Endothelial cell of umbilical vein (primary cell): ENCODE data around the gene STAB1. TPM values are rescaled to one million over a fixed set of nuclear protein-coding genes. Genes with fewer than 3 reads are reported as not detected.

Experiments used
- BruUV-seq: library from RNA; stranded (reverse); fragments of 400-500 nt; replicated peaks from 2 replicates; lab custom pipeline; 2021; lab: Mats Ljungman, UMichigan
- CTCF ChIA-PET: fragments of 300-600, 350-600 bp; sonication (Branson Sonifier 250); formaldehyde crosslinking; loops from one replicate; lab custom pipeline; 2021; ENCODE audit warnings: antibody characterized with exemption, inconsistent platforms; lab: Charles Lee
- POLR2A ChIA-PET: fragments of 300-600, 350-600 bp; sonication (Branson Sonifier 250); formaldehyde crosslinking; loops from one replicate; lab custom pipeline; 2021; ENCODE audit warnings: antibody characterized with exemption, inconsistent platforms; lab: Charles Lee
- DNase-seq: peaks from one replicate; pipeline ENCODE4 v3.0.0-alpha.2; 2011; ENCODE audit warnings: low read depth, low spot score
- FAIRE-seq: peaks from 2 replicates; lab custom pipeline; 2011; peaks lifted over from hg19 to GRCh38; lab: Jason Lieb, UNC
- H2AFZ ChIP-seq: 2 replicates; pipeline ENCODE4 v1.6.0; 2012; ENCODE audit warnings: low read depth, low read length, control low read depth, inconsistent platforms
- H3K27ac ChIP-seq: 2 replicates; pipeline ENCODE4 v1.5.1; 2011; ENCODE audit warnings: low read depth, mild to moderate bottlenecking, control low read depth, low read length, moderate library complexity; ENCODE audit not compliant: insufficient read depth
- H3K27me3 ChIP-seq, 2 experiments: 2 replicates each; pipeline versions ENCODE4 v1.6.0 to v1.6.1; 2011; ENCODE audit warnings: low read length in 2 of 2, mixed read lengths in 1 of 2; ENCODE audit not compliant: control insufficient read depth in 2 of 2, insufficient read depth in 2 of 2
- H3K36me3 ChIP-seq, 2 experiments: 2 replicates in 1 of 2; 3 replicates in 1 of 2; pipeline ENCODE4 v1.5.1; 2011; ENCODE audit warnings: low read length in 2 of 2, mild to moderate bottlenecking in 1 of 2, moderate library complexity in 1 of 2; ENCODE audit not compliant: control insufficient read depth in 2 of 2, insufficient read depth in 2 of 2; ENCODE audit errors: extremely low read depth in 1 of 2
- H3K4me1 ChIP-seq: 3 replicates; pipeline ENCODE4 v1.5.1; 2011; ENCODE audit warnings: mild to moderate bottlenecking, low read length; ENCODE audit not compliant: control insufficient read depth, insufficient read depth; ENCODE audit errors: extremely low read depth
- H3K4me2 ChIP-seq: 2 replicates; pipeline ENCODE4 v1.6.1; 2011; ENCODE audit warnings: low read length, control low read depth, mixed read lengths; ENCODE audit not compliant: insufficient read depth
- H3K4me3 ChIP-seq, 3 experiments: fragments of 200-600 bp in 1 of 3; sonication (generic), shearing (Covaris generic) in 1 of 3; replicated peaks in 1 of 3; 2 replicates each; pipeline ENCODE4 v1.5.1; 2011 to 2016; ENCODE audit warnings: control low read depth in 3 of 3, low read length in 3 of 3, mild to moderate bottlenecking in 2 of 3, inconsistent platforms in 1 of 3, low read depth in 1 of 3, moderate library complexity in 1 of 3; ENCODE audit not compliant: insufficient read depth in 1 of 3
- H3K79me2 ChIP-seq: 2 replicates; pipeline ENCODE4 v1.6.0; 2012; ENCODE audit warnings: low read length, inconsistent platforms; ENCODE audit not compliant: control insufficient read depth, insufficient read depth
- H3K9ac ChIP-seq: replicated peaks from 2 replicates; pipeline ENCODE3; 2011; ENCODE audit warnings: low read length, control low read depth; ENCODE audit not compliant: insufficient read depth; ENCODE audit errors: extremely low read depth
- H3K9me1 ChIP-seq: replicated peaks from 3 replicates; pipeline ENCODE4 v1.6.0; 2011; ENCODE audit warnings: mild to moderate bottlenecking, low read length; ENCODE audit not compliant: control insufficient read depth, insufficient read depth; ENCODE audit errors: extremely low read depth
- H3K9me3 ChIP-seq: replicated peaks from 2 replicates; pipeline ENCODE4 v1.5.1; 2012; ENCODE audit warnings: low read length, inconsistent platforms; ENCODE audit not compliant: control insufficient read depth, insufficient read depth
- H4K20me1 ChIP-seq: replicated peaks from 2 replicates; pipeline ENCODE3; 2011; ENCODE audit warnings: mild to moderate bottlenecking, low read length; ENCODE audit not compliant: control insufficient read depth, insufficient read depth; ENCODE audit errors: extremely low read depth
- CTCF ChIP-seq, 2 donors: IDR thresholded peaks; 1 replicate in 1 of 2; 2 replicates in 1 of 2; pipeline ENCODE4 v1.5.1; 2011; ENCODE audit warnings: low read length in 2 of 2, mild to moderate bottlenecking in 2 of 2, moderate library complexity in 2 of 2, control low read depth in 1 of 2, inconsistent platforms in 1 of 2, low read depth in 1 of 2; ENCODE audit not compliant: insufficient read depth in 1 of 2; ENCODE audit errors: extremely low read depth in 1 of 2
- EZH2 ChIP-seq: IDR thresholded peaks from 2 replicates; pipeline ENCODE4 v1.6.1; 2012; ENCODE audit warnings: borderline replicate concordance, low read depth, mild to moderate bottlenecking, moderate library complexity, low read length, inconsistent platforms; ENCODE audit not compliant: severe bottlenecking
- FOS ChIP-seq: IDR thresholded peaks from 2 replicates; pipeline ENCODE4 v1.6.1; 2011; ENCODE audit warnings: mild to moderate bottlenecking, low read length, moderate library complexity, borderline replicate concordance; ENCODE audit not compliant: insufficient read depth
- GATA2 ChIP-seq: IDR thresholded peaks from 2 replicates; pipeline ENCODE4 v1.7.0; 2011; ENCODE audit warnings: low read depth, mild to moderate bottlenecking, moderate library complexity, mixed read lengths, low read length; ENCODE audit not compliant: insufficient read length, insufficient read depth
- JUN ChIP-seq: IDR thresholded peaks from 2 replicates; pipeline ENCODE4 v1.6.1; 2011; ENCODE audit warnings: borderline replicate concordance, low read depth; ENCODE audit not compliant: insufficient read length, insufficient read depth
- MAX ChIP-seq: IDR thresholded peaks from 2 replicates; pipeline ENCODE4 v1.6.1; 2011; ENCODE audit not compliant: insufficient read depth, insufficient read length
- MYC ChIP-seq: IDR thresholded peaks from one replicate; pipeline ENCODE4 v1.6.1; 2011; ENCODE audit warnings: mild to moderate bottlenecking, low read depth, low read length
- POLR2A ChIP-seq: IDR thresholded peaks from 2 replicates; pipeline ENCODE4 v1.6.1; 2012; ENCODE audit warnings: low read depth, mild to moderate bottlenecking, control low read depth, low read length
- POLR2AphosphoS5 ChIP-seq: IDR thresholded peaks from 2 replicates; pipeline ENCODE4 v1.6.1; 2012; ENCODE audit warnings: low read depth, mild to moderate bottlenecking, control low read depth, low read length, moderate library complexity; ENCODE audit not compliant: insufficient read depth
- dilution Hi-C: fragments of 300-500 bp; cut with MboI; formaldehyde crosslinking; loops from one replicate; pipeline ENCODE4 v1.15.0; 2019; ENCODE audit warnings: low sequenced_read_pairs; ENCODE audit not compliant: extremely low pct_ligation_motif_present
- intact Hi-C: fragments of 100-400 bp; cut with micrococcal nuclease; formaldehyde crosslinking; loops from one replicate; pipeline ENCODE4 v1.10.0; 2022
- polyA plus RNA-seq, 4 experiments: library from polyadenylated mRNA; depleted of rRNA in 3 of 4; stranded (reverse) in 3 of 4; unstranded in 1 of 4; fragments of >200 nt; gene quantifications; 2 replicates each; pipeline versions ENCODE4 v1.2.1 to v1.2.3, GENCODE V29; 2011 to 2012; ENCODE audit warnings: missing spikeins in 1 of 4
- total RNA-seq: library from RNA; stranded (reverse); gene quantifications from 2 replicates; pipeline ENCODE4 v1.2.3, GENCODE V29; 2021

The STAB1 gene
- total and polyA plus RNA-seq, 2 donors (not counting 3 experiments of a cell fraction or from before 2014, with no cell fraction given), result 369 TPM

- intact Hi-C loops, result no loop called here
- Histone ChIP-seq H3K27ac (no peak overlapping the region), H4K20me1 (no peaks in the 10 kb centered on the region), H3K36me3 (peaks cover 0 to 4% of the 10 kb centered on the region in 2 experiments), H3K9me1 (no peaks in the 10 kb centered on the region), H3K4me2 (peak overlapping the region; percentile 47), H3K79me2 (peaks cover 31% of the 10 kb centered on the region), H3K27me3 (no peaks in the 10 kb centered on the region), H3K9me3 (no peaks in the 10 kb centered on the region), H3K9ac (no peak overlapping the region), H2AFZ (no peak overlapping the region), H3K4me3 (no peak overlapping the region), H3K4me1 (peaks cover 35% of the 10 kb centered on the region)
- POLR2A ChIA-PET, result no interaction called here
- dilution Hi-C loops, result no loop called here
- TF ChIP-seq GATA2 (no peak), MYC (no peak), MAX (no peak), CTCF (IDR thresholded peaks at IDR 0.05; ENCODE audit: extremely low read depth in 1 of 2, insufficient read depth in 1 of 2, low read depth in 1 of 2, low read length in 2 of 2) (no peak), JUN (no peak), EZH2 (no peak), FOS (no peak), POLR2AphosphoS5 (no peak), POLR2A (no peak)
- FAIRE-seq, result no peak
- DNase-seq, result no peak
- CTCF ChIA-PET, result no interaction called here
- BruUV-seq, result no TSS peak
These were observed 44.0 kb downstream of the STAB1 start for GRCh38 chr3:52539010-52539653.
